Brain microvascular endothelial cell (primary cell): ENCODE measurements around the gene ITPRIP.

Experiments used
- DNase-seq: peaks from one replicate; pipeline ENCODE4 v3.0.0-alpha.2; 2020
- H3K27ac ChIP-seq: fragments of 250-450 bp; sonication (Bioruptor Pico); 2 replicates; pipeline ENCODE4 v1.5.1; 2020; ENCODE audit warnings: mild to moderate bottlenecking, moderate library complexity
- H3K27me3 ChIP-seq: fragments of 250-450 bp; sonication (Bioruptor Pico); replicated peaks from 2 replicates; pipeline ENCODE4 v1.5.1; 2020; ENCODE audit warnings: mild to moderate bottlenecking
- H3K36me3 ChIP-seq: fragments of 250-450 bp; sonication (Bioruptor Pico); replicated peaks from 2 replicates; pipeline ENCODE4 v1.5.1; 2020; ENCODE audit warnings: mild to moderate bottlenecking
- H3K4me3 ChIP-seq: 2 replicates; pipeline ENCODE4 v1.5.1; 2011; ENCODE audit warnings: low read depth, mild to moderate bottlenecking, control low read depth, low read length, moderate library complexity
- in situ Hi-C: cut with HindIII; loops from 2 replicates; pipeline ENCODE4 v1.10.0; 2017; ENCODE audit warnings: low sequenced_read_pairs, low pct_ligation_motif_present
- TF ChIP-seq, protein P1 (sequence below): IDR thresholded peaks from 2 replicates; pipeline ENCODE4 v1.5.1; 2011; ENCODE audit warnings: low read depth, mild to moderate bottlenecking, moderate library complexity, low read length, control low read depth, inconsistent platforms; ENCODE audit errors: missing control alignments

ITPRIP gene

DNA sequence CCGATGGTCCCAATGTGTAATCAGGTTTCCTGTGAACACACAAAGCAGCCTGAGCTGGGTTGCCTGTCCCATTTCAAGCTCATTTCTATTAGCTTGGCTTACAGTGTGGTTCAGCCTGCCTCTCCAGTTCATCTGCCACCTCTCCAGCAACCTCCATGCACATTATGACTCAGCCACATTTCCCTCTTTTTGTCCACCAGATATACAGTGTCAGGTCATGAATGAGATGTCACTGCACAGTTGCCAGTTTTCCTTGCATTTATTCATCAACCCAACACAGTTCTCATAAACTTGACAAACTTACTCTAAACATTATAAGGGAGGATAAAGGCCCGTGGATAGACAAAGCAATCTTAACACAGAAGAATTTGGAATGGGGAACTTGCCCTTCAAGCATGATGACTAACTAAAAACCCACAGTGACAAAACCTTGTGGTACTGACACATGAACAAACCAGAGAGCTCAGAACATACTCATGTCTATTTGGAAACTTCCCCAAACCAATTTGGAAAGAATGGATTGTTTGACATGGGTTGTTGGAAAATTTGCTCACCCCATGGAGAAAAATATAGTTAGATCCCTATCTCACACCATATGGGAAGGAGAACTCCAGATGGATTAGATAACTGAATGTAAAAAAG, 12.9 kb upstream of the ITPRIP start:
- H3K27ac ChIP-seq: peak overlapping the region; percentile 0
- TF ChIP-seq, protein P1, sequence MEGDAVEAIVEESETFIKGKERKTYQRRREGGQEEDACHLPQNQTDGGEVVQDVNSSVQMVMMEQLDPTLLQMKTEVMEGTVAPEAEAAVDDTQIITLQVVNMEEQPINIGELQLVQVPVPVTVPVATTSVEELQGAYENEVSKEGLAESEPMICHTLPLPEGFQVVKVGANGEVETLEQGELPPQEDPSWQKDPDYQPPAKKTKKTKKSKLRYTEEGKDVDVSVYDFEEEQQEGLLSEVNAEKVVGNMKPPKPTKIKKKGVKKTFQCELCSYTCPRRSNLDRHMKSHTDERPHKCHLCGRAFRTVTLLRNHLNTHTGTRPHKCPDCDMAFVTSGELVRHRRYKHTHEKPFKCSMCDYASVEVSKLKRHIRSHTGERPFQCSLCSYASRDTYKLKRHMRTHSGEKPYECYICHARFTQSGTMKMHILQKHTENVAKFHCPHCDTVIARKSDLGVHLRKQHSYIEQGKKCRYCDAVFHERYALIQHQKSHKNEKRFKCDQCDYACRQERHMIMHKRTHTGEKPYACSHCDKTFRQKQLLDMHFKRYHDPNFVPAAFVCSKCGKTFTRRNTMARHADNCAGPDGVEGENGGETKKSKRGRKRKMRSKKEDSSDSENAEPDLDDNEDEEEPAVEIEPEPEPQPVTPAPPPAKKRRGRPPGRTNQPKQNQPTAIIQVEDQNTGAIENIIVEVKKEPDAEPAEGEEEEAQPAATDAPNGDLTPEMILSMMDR: no peak
- in situ Hi-C loops: no loop called here
- no peaks in the 10 kb centered on the region for H3K36me3 ChIP-seq
- no peaks in the 10 kb centered on the region for H3K27me3 ChIP-seq
- no peak for DNase-seq
- H3K4me3 ChIP-seq: no peak overlapping the region

DNA sequence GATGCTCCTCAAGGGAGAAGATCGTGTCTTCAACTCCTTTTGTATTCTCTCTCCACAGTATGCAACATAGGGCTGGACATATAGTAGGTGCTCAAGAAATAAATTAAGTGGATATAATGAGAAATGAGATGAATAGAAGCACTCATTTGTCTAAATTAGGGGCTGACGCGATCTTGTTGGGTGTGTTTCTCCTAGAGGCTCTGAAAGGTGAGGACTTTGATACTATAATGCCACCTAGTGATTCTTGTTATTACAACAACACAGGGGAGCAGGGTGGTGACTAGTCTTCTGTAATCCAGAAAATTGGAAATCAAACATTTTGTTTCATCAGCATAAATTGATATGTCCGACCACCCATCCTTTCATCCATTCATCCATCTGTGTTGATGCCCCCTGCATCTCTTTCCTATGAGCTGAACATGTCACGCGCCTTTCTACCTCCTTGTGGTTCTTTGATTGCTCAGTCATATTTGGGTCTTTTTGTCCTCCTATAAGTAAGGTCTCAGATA, 11.9 kb upstream of the ITPRIP start:
- Histone ChIP-seq H3K36me3 (no peaks in the 10 kb centered on the region), H3K27ac (peak overlapping the region; percentile 21), H3K27me3 (no peaks in the 10 kb centered on the region), H3K4me3 (peak overlapping the region; percentile 26)
- no peak for DNase-seq
- in situ Hi-C loops: no loop called here
- TF ChIP-seq, protein P1: peak; percentile 53

DNA sequence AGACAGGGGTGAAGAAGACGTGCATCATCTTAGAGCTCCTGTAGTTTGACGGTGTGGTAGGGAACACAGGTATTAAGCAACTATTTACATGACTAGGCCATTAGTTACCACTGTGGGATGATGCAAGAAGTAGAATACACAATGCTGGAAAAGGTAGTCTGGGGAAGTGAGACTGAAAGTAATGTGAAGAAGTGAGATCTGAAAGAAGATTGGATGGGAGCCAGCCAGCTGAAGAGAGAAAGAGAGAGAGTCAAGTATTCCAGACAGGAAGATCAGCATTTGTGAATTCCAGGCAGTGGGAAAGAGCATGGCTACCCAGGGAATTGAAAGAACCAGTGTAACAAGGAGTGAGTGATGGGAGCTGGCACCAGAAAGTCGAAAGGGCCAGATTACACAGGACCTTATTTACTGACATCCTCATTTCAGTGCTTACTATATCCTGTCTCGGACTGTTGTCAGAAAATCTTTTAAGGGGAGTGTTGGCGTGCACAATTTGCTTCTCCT, 11.4 kb upstream of the ITPRIP start:
- Histone ChIP-seq H3K36me3 (no peaks in the 10 kb centered on the region), H3K27ac (peak overlapping the region; percentile 21), H3K4me3 (peak overlapping the region; percentile 26), H3K27me3 (no peaks in the 10 kb centered on the region)
- in situ Hi-C loops: no loop called here
- no peak for DNase-seq
- TF ChIP-seq, protein P1: no peak

DNA sequence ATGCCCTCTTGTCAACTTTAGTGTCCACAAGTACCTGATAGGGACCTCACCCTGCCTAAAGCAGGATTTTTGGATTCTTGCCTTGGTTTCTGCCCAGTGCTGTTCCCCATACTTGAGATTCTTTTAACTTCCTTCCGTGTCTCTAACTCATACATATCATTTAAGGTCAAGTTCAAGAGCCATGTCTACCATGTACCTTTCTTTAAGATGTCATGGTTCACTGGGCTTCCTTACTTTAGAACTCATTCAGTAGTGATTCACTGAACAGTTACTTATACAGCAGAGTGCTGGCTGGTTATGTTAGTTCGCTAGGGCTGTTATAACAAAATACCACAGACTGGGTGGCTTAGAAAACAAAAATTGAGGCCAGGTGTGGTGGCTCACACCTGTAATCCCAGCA, 10.3 kb upstream of the ITPRIP start:
- Histone ChIP-seq H3K4me3 (no peak overlapping the region), H3K36me3 (no peaks in the 10 kb centered on the region), H3K27ac (no peak overlapping the region), H3K27me3 (no peaks in the 10 kb centered on the region)
- no peak for DNase-seq
- in situ Hi-C loops: no loop called here
- TF ChIP-seq, protein P1: no peak

DNA sequence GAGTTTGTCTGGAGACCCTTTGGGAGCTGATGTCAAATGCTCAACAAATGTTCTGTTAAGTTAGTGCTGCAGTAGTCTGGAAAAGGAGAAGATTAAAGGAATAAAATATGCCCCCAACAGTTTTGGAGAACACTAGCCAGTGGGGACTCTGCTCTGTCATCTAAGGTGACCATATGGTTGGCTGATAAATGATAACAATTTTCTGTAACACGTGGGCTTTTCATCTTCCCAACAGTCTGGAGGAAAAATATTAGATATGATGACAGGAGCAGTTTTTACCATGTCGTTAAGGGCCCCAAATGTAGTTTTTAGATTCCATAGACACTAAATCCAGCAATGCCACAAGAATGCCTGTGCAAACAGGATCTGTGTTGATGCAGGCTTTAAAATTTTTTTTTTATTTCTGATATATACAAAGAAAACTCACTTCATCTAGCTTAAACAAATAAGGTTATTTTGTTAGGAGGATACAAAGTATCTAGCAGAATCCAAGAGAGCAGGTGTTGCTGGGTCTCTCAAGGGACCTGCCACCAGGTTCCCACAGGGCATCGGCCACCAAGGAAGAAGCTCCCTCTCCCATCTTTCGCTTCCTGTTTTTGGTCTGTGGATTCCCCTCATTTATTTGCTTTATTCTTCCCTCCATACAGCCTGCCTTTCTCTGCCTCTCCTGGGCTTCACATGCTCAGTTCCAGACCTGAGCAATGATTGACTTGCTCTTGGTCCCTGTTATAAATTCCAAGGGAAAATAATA, 9.2 kb upstream of the ITPRIP start:
- H3K4me3 ChIP-seq: no peak overlapping the region
- in situ Hi-C loops: no loop called here
- TF ChIP-seq, protein P1: no peak
- DNase-seq: no peak
- no peak overlapping the region for H3K27ac ChIP-seq
- no peaks in the 10 kb centered on the region for H3K27me3 ChIP-seq
- no peaks in the 10 kb centered on the region for H3K36me3 ChIP-seq
